Parathyroid adenoma (tissue), 2 donors: Measurements from ENCODE around the gene C18orf63.
A peak's percentile ranks its signal among the peaks of the same experiment; 100 is the strongest.
"Not testable (repeated sequence)": the region's sequence is repeated elsewhere in the genome, so short reads cannot be mapped to it uniquely, and the experiment has no call there.

Experiments used
- H2AFZ ChIP-seq: fragments of 300-600 bp; sonication (generic); one replicate; pipeline ENCODE4 v1.7.0; 2017; ENCODE audit warnings: antibody characterized with exemption, mild to moderate bottlenecking
- H3K27ac ChIP-seq: fragments of 300-600 bp; sonication (generic); one replicate; pipeline ENCODE4 v1.7.0; 2017
- H3K27me3 ChIP-seq: fragments of 300-600 bp; sonication (generic); one replicate; pipeline ENCODE4 v1.7.0; 2017; ENCODE audit warnings: low read length; ENCODE audit not compliant: control insufficient read depth, insufficient read depth
- H3K36me3 ChIP-seq: fragments of 300-600 bp; sonication (generic); one replicate; pipeline ENCODE4 v1.7.0; 2017; ENCODE audit warnings: low read length; ENCODE audit not compliant: control insufficient read depth, insufficient read depth
- H3K4me1 ChIP-seq: fragments of 300-600 bp; sonication (generic); one replicate; pipeline ENCODE4 v1.7.0; 2017; ENCODE audit warnings: control low read depth
- H3K4me2 ChIP-seq: fragments of 300-600 bp; sonication (generic); one replicate; pipeline ENCODE4 v1.7.0; 2017; ENCODE audit warnings: low read length
- H3K4me3 ChIP-seq: fragments of 300-600 bp; sonication (generic); one replicate; pipeline ENCODE4 v1.7.0; 2017; ENCODE audit warnings: low read depth, low read length
- H3K79me2 ChIP-seq: fragments of 300-600 bp; sonication (generic); one replicate; pipeline ENCODE4 v1.7.0; 2017; ENCODE audit warnings: control low read depth
- H3K9ac ChIP-seq: fragments of 300-600 bp; sonication (generic); one replicate; pipeline ENCODE4 v1.7.0; 2017; ENCODE audit warnings: mild to moderate bottlenecking
- H3K9me3 ChIP-seq: fragments of 300-600 bp; sonication (generic); one replicate; pipeline ENCODE4 v1.7.0; 2017; ENCODE audit warnings: low read length; ENCODE audit not compliant: control insufficient read depth
- TF ChIP-seq, protein P1 (sequence below): fragments of 300-600 bp; sonication (generic); IDR thresholded peaks from one replicate; pipeline ENCODE4 v1.7.0; 2017; ENCODE audit warnings: antibody characterized with exemption, mild to moderate bottlenecking
- donor health status: primary hyperparathyroidism.

C18orf63 gene

GRCh38 chr18:74291771-74292540 is 23.7 kb upstream of the C18orf63 start, which contains the start of gene CYB5A:
CYB5A (minus strand) TSS chr18:74291963; CDS start chr18:74291875, 88 bp downstream.
- TF ChIP-seq, protein P1, sequence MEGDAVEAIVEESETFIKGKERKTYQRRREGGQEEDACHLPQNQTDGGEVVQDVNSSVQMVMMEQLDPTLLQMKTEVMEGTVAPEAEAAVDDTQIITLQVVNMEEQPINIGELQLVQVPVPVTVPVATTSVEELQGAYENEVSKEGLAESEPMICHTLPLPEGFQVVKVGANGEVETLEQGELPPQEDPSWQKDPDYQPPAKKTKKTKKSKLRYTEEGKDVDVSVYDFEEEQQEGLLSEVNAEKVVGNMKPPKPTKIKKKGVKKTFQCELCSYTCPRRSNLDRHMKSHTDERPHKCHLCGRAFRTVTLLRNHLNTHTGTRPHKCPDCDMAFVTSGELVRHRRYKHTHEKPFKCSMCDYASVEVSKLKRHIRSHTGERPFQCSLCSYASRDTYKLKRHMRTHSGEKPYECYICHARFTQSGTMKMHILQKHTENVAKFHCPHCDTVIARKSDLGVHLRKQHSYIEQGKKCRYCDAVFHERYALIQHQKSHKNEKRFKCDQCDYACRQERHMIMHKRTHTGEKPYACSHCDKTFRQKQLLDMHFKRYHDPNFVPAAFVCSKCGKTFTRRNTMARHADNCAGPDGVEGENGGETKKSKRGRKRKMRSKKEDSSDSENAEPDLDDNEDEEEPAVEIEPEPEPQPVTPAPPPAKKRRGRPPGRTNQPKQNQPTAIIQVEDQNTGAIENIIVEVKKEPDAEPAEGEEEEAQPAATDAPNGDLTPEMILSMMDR, result no peak

GRCh38 chr18:74292541-74292858 is 23.1 kb upstream of the C18orf63 start:
- H3K27me3 ChIP-seq, result no peaks in the 10 kb centered on the region
- no peaks in the 10 kb centered on the region for H3K36me3 ChIP-seq
- H3K4me3 ChIP-seq, result peak overlapping the region; percentile 97
- peak overlapping the region; percentile 94 for H3K4me2 ChIP-seq
- TF ChIP-seq, protein P1, result no peak
- peak overlapping the region; percentile 87 for H3K27ac ChIP-seq
- H3K9ac ChIP-seq, result no peak overlapping the region
- H3K9me3 ChIP-seq, result no peaks in the 10 kb centered on the region
- peak overlapping the region; percentile 74 for H2AFZ ChIP-seq
- peaks cover 21% of the 10 kb centered on the region for H3K79me2 ChIP-seq
- peaks cover 11% of the 10 kb centered on the region for H3K4me1 ChIP-seq

More at GRCh38 chr18:74291771-74292540, 23.7 kb upstream of the C18orf63 start, which contains the start of gene CYB5A:
- H3K27me3 ChIP-seq, result no peaks in the 10 kb centered on the region
- peak within 1 kb of the TSS; percentile 87 for H3K27ac ChIP-seq
- no peaks in the 10 kb centered on the region for H3K36me3 ChIP-seq
- peaks cover 11% of the 10 kb centered on the region for H3K4me1 ChIP-seq
- H3K79me2 ChIP-seq, result peaks cover 21% of the 10 kb centered on the region
- H3K4me3 ChIP-seq, result peak within 1 kb of the TSS; percentile 97
- peak within 1 kb of the TSS; percentile 9 for H3K9ac ChIP-seq
- peak within 1 kb of the TSS; percentile 85 for H2AFZ ChIP-seq
- no peaks in the 10 kb centered on the region for H3K9me3 ChIP-seq
- peak within 1 kb of the TSS; percentile 94 for H3K4me2 ChIP-seq

DNA sequence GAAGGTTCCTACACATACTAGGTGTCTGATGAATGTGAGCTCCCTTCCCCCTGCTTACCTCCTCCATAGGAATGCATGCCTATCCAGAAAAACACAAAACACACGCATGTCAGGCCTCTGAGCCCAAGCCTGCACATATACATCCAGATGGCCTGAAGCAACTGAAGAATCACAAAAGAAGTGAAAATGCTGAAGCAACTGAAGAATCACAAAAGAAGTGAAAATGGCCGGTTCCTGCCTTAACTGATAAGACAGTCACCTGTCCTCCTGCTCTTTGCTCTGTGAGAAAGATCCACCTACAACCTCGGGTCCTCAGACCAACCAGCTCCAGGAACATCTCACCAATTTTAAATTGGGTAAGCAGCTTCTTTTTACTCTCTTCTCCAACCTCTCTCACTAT is 22.7 kb upstream of the C18orf63 start:
- H3K4me2 ChIP-seq, H3K4me3 ChIP-seq, H2AFZ ChIP-seq, H3K27me3 ChIP-seq, H3K36me3 ChIP-seq, H3K9me3 ChIP-seq, H3K9ac ChIP-seq, H3K4me1 ChIP-seq: not testable (repeated sequence)
- Histone ChIP-seq H3K27ac (peak overlapping the region; percentile 87), H3K79me2 (peaks cover 21% of the 10 kb centered on the region)

GRCh38 chr18:74294526-74294925 is 21.1 kb upstream of the C18orf63 start:
- Histone ChIP-seq H3K4me2 (no peak overlapping the region), H3K9me3 (no peaks in the 10 kb centered on the region), H3K4me3 (no peak overlapping the region), H3K27ac (no peak overlapping the region), H3K9ac (no peak overlapping the region), H3K36me3 (no peaks in the 10 kb centered on the region), H2AFZ (no peak overlapping the region), H3K4me1 (no peaks in the 10 kb centered on the region), H3K27me3 (no peaks in the 10 kb centered on the region), H3K79me2 (peaks cover 9% of the 10 kb centered on the region)
- TF ChIP-seq, protein P1, result no peak

DNA sequence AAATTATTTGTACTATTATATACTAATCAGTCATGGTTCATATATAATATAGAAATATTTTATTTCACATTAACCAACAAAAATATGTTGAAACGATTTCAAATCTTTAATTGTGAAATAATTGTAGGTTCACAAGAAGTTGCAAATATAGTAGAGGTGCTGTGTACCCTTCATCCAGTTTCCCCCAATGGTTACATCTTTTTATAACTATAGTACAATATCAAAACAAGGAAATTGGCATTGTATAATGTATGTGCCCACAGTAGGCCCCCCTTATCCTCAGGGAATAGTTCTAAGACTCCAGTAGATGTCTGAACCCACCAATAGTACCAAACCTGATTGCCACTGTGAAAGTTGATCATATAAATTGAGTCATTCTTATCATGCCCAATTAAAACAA is 16.5 kb upstream of the C18orf63 start:
- TF ChIP-seq, protein P1, result no peak
- Histone ChIP-seq H3K36me3 (no peaks in the 10 kb centered on the region), H3K9ac (no peak overlapping the region), H3K4me3 (no peak overlapping the region), H2AFZ (no peak overlapping the region), H3K9me3 (no peaks in the 10 kb centered on the region), H3K4me1 (peaks cover 3% of the 10 kb centered on the region), H3K79me2 (no peaks in the 10 kb centered on the region), H3K27ac (no peak overlapping the region), H3K4me2 (no peak overlapping the region), H3K27me3 (no peaks in the 10 kb centered on the region)
